WTC11 (cell line): ENCODE measurements around the gene MN1.

Source experiments
- CBFB ChIP-seq: sonication (generic); formaldehyde crosslinking; IDR thresholded peaks from 2 replicates; pipeline ENCODE4 v1.8.1; 2022; ENCODE audit warnings: mild to moderate bottlenecking, low read depth, missing genetic modification reagents
- NFYB ChIP-seq: sonication (generic); formaldehyde crosslinking; conservative IDR thresholded peaks from 2 replicates; pipeline ENCODE4 v1.8.0; 2022; ENCODE audit warnings: low read depth, missing genetic modification reagents
- SMAD3 ChIP-seq: sonication (generic); formaldehyde crosslinking; IDR thresholded peaks from 2 replicates; pipeline ENCODE4 v1.8.0; 2022; ENCODE audit warnings: missing genetic modification reagents, mild to moderate bottlenecking, borderline replicate concordance
- SP1 ChIP-seq: sonication (generic); formaldehyde crosslinking; conservative IDR thresholded peaks from 2 replicates; pipeline ENCODE4 v1.8.1; 2022; ENCODE audit warnings: missing genetic modification reagents
- USF1 ChIP-seq: sonication (generic); formaldehyde crosslinking; IDR thresholded peaks from 2 replicates; pipeline ENCODE4 v1.8.0; 2022; ENCODE audit warnings: mild to moderate bottlenecking, missing genetic modification reagents
- USF2 ChIP-seq: sonication (generic); formaldehyde crosslinking; IDR thresholded peaks from 2 replicates; pipeline ENCODE4 v1.8.1; 2023; ENCODE audit warnings: mild to moderate bottlenecking, missing genetic modification reagents, moderate library complexity
- ZNF425 ChIP-seq: fragments of 250-450 bp; sonication (Bioruptor Pico); conservative IDR thresholded peaks from 2 replicates; pipeline ENCODE4 v1.9.0; 2021; ENCODE audit warnings: mild to moderate bottlenecking
- ZNF671 ChIP-seq: fragments of 250-450 bp; sonication (Bioruptor Pico); IDR thresholded peaks from 2 replicates; pipeline ENCODE4 v1.8.0; 2021; ENCODE audit warnings: mild to moderate bottlenecking
- TF ChIP-seq, protein P1 (sequence below): fragments of 200-600 bp; IDR thresholded peaks from 2 replicates; pipeline ENCODE4 v1.8.0; 2022; ENCODE audit warnings: antibody characterized with exemption
- TF ChIP-seq, protein P2 (sequence below): sonication (generic); formaldehyde crosslinking; IDR thresholded peaks from 2 replicates; pipeline ENCODE4 v1.8.0; 2022; ENCODE audit warnings: mild to moderate bottlenecking, missing genetic modification reagents
- TF ChIP-seq, protein P3 (sequence below): sonication (generic); formaldehyde crosslinking; IDR thresholded peaks from 2 replicates; pipeline ENCODE4 v1.8.1; 2023; ENCODE audit warnings: mild to moderate bottlenecking, missing genetic modification reagents, moderate library complexity
- TF ChIP-seq, protein P4 (sequence below): sonication (generic); formaldehyde crosslinking; IDR thresholded peaks from 2 replicates; pipeline ENCODE4 v1.8.1; 2023; ENCODE audit warnings: mild to moderate bottlenecking, moderate library complexity, missing genetic modification reagents

GRCh38 chr22:27754247-27754887, 47.2 kb downstream of the MN1 start:
- TF ChIP-seq, protein P1, sequence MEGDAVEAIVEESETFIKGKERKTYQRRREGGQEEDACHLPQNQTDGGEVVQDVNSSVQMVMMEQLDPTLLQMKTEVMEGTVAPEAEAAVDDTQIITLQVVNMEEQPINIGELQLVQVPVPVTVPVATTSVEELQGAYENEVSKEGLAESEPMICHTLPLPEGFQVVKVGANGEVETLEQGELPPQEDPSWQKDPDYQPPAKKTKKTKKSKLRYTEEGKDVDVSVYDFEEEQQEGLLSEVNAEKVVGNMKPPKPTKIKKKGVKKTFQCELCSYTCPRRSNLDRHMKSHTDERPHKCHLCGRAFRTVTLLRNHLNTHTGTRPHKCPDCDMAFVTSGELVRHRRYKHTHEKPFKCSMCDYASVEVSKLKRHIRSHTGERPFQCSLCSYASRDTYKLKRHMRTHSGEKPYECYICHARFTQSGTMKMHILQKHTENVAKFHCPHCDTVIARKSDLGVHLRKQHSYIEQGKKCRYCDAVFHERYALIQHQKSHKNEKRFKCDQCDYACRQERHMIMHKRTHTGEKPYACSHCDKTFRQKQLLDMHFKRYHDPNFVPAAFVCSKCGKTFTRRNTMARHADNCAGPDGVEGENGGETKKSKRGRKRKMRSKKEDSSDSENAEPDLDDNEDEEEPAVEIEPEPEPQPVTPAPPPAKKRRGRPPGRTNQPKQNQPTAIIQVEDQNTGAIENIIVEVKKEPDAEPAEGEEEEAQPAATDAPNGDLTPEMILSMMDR: no peak
- no peak for TF ChIP-seq CBFB (CRISPR knock-in tag)
- no peak for TF ChIP-seq SMAD3
- TF ChIP-seq ZNF425 (CRISPR knock-in tag): no peak
- TF ChIP-seq, protein P2, sequence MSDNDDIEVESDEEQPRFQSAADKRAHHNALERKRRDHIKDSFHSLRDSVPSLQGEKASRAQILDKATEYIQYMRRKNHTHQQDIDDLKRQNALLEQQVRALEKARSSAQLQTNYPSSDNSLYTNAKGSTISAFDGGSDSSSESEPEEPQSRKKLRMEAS (CRISPR knock-in tag): no peak
- TF ChIP-seq SP1: no peak
- TF ChIP-seq, protein P3, sequence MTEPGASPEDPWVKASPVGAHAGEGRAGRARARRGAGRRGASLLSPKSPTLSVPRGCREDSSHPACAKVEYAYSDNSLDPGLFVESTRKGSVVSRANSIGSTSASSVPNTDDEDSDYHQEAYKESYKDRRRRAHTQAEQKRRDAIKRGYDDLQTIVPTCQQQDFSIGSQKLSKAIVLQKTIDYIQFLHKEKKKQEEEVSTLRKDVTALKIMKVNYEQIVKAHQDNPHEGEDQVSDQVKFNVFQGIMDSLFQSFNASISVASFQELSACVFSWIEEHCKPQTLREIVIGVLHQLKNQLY (CRISPR knock-in tag): no peak
- TF ChIP-seq ZNF671: no peak
- TF ChIP-seq, protein P4, sequence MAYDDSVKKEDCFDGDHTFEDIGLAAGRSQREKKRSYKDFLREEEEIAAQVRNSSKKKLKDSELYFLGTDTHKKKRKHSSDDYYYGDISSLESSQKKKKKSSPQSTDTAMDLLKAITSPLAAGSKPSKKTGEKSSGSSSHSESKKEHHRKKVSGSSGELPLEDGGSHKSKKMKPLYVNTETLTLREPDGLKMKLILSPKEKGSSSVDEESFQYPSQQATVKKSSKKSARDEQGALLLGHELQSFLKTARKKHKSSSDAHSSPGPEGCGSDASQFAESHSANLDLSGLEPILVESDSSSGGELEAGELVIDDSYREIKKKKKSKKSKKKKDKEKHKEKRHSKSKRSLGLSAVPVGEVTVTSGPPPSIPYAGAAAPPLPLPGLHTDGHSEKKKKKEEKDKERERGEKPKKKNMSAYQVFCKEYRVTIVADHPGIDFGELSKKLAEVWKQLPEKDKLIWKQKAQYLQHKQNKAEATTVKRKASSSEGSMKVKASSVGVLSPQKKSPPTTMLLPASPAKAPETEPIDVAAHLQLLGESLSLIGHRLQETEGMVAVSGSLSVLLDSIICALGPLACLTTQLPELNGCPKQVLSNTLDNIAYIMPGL (CRISPR knock-in tag): no peak
- TF ChIP-seq NFYB (CRISPR knock-in tag): no peak
- no peak for TF ChIP-seq USF2
- no peak for TF ChIP-seq USF1 (CRISPR knock-in tag)
